Hypothalamus (tissue), 51 donors: Measurements from ENCODE around the gene F10.
A peak's percentile ranks its signal among the peaks of the same experiment; 100 is the strongest.

Experiments
- DNase-seq, 51 donors: peaks; one replicate each; lab custom pipeline; 2025; lab: John Stamatoyannopoulos, UW

The F10 gene

GRCh38 chr13:113166266-113166665 lies 43.7 kb downstream of the F10 start:
- no peak for DNase-seq

- no peak for DNase-seq
These were observed 44.1 kb downstream of the F10 start for GRCh38 chr13:113166681-113167080.

GRCh38 chr13:113167155-113167554 lies 44.6 kb downstream of the F10 start:
- DNase-seq, result no peak

GRCh38 chr13:113167575-113167974 lies 45.0 kb downstream of the F10 start:
- no peak for DNase-seq

GRCh38 chr13:113168211-113168610 lies 45.6 kb downstream of the F10 start:
- DNase-seq, result no peak

GRCh38 chr13:113169277-113170272 lies 47.0 kb downstream of the F10 start:
- DNase-seq, result no peak

GRCh38 chr13:113170511-113170910 lies 47.9 kb downstream of the F10 start:
- DNase-seq, result no peak

GRCh38 chr13:113171250-113172125 lies 48.9 kb downstream of the F10 start:
- no peak for DNase-seq

GRCh38 chr13:113172419-113172926 lies 49.9 kb downstream of the F10 start:
- DNase-seq, result no peak

- DNase-seq, result no peak
These were observed 53.7 kb downstream of the F10 start for GRCh38 chr13:113176280-113176679.

- DNase-seq, result no peak
These were observed 54.2 kb downstream of the F10 start for GRCh38 chr13:113176822-113177221.

GRCh38 chr13:113178070-113178895 lies 55.7 kb downstream of the F10 start:
- DNase-seq, result no peak

GRCh38 chr13:113178896-113179167 lies 56.2 kb downstream of the F10 start:
- no peak for DNase-seq

- peak in 1 of 51 donors; percentile 36 for DNase-seq
These were observed 57.0 kb downstream of the F10 start for GRCh38 chr13:113179374-113180230.

- no peak for DNase-seq
These were observed 59.4 kb downstream of the F10 start for GRCh38 chr13:113182046-113182445.

- no peak for DNase-seq
These were observed 61.0 kb downstream of the F10 start for GRCh38 chr13:113183450-113184129.

GRCh38 chr13:113184568-113185440 lies 62.2 kb downstream of the F10 start:
- no peak for DNase-seq
